Measurements from ENCODE around the gene ASH1L. TPM values are rescaled to one million over a fixed set of nuclear protein-coding genes. Genes with fewer than 3 reads are reported as not detected.

Gene ASH1L
- total and polyA plus RNA-seq, 9 of the 15 experiments (the other 6 are each of a cell fraction or from before 2014, with no cell fraction given), result 2.0 to 23.3 (median 14.6) TPM

DNA sequence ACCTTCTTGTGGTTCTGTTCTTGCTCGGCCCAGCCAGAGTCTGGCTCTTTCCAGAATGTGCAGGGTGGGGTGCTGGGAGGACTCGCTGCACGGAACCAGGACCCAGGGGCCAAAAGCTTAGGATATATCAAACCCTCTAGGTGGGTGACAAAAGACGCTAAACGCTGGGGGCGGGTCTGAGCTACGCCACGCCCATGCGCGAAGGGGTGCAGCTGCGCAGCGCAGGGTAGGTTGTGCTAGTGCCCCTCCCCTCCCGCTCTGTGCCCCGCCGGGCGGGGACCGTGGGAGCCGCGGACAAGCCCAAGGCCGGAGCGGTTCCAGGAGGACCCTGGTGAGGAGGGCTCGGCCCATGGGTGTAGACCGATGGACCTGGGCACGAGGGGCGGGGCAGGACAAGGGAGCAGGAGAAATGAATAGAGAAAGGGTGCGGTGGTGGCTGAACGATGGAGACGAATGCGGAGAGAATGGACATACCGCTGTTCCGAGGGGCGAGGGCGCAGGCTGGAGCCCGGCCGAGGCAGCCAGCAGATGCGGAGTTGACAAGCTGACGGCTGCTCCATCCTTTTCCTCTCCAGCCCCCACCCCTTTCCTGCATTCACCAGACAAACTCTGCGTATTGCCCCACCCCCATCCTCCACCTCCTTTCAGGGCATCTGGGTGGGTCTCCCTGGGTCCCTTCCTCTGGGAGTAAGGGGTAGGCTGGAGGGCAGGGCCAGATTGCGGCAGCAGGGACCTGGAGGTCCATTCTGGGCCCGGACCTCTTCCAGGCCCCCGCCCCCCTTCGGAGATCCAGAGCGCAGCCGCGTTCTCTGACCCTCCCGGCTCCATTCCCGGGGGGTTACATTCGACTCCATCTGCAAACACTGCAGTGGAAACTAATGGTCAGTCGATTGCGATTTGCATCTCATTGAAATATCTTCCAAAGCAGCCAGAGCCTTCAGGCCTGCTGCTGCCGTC, 241.7 kb downstream of the ASH1L start, which contains the start of gene RUSC1 (continued):
- TF ChIP-seq MGA (IDR thresholded peaks at IDR 0.05), result no peak
- TF ChIP-seq TARDBP (IDR thresholded peaks at IDR 0.05), result no peak
- TF ChIP-seq, protein P1, sequence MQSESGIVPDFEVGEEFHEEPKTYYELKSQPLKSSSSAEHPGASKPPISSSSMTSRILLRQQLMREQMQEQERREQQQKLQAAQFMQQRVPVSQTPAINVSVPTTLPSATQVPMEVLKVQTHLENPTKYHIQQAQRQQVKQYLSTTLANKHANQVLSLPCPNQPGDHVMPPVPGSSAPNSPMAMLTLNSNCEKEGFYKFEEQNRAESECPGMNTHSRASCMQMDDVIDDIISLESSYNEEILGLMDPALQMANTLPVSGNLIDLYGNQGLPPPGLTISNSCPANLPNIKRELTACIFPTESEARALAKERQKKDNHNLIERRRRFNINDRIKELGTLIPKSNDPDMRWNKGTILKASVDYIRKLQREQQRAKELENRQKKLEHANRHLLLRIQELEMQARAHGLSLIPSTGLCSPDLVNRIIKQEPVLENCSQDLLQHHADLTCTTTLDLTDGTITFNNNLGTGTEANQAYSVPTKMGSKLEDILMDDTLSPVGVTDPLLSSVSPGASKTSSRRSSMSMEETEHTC (IDR thresholded peaks at IDR 0.05), result no peak
- no peak for TF ChIP-seq ZSCAN29 (IDR thresholded peaks at IDR 0.05)
- no peak for TF ChIP-seq ZKSCAN1 (IDR thresholded peaks at IDR 0.05; ENCODE audit: low read depth, low read length)
- no peak for TF ChIP-seq ZNF316 (IDR thresholded peaks at IDR 0.05)
- no peak for TF ChIP-seq HDGF (IDR thresholded peaks at IDR 0.05)
- TF ChIP-seq, protein P2, sequence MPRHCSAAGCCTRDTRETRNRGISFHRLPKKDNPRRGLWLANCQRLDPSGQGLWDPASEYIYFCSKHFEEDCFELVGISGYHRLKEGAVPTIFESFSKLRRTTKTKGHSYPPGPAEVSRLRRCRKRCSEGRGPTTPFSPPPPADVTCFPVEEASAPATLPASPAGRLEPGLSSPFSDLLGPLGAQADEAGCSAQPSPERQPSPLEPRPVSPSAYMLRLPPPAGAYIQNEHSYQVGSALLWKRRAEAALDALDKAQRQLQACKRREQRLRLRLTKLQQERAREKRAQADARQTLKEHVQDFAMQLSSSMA (CRISPR knock-in tag; IDR thresholded peaks at IDR 0.05), result no peak
- peak; percentile 42; the same call in 1 of the 2 replicates for TF ChIP-seq ZBTB2 (IDR thresholded peaks at IDR 0.05)
- no peak for TF ChIP-seq SMARCE1 (IDR thresholded peaks at IDR 0.05)
